CD14-positive monocyte (primary cell): Measurements from ENCODE around the gene YPEL3. TPM values are rescaled to one million over a fixed set of nuclear protein-coding genes. Genes with fewer than 3 reads are reported as not detected.

Experiments
- DNase-seq, 3 donors: peaks; one replicate each; pipeline ENCODE4 v3.0.0-alpha.2; 2011 to 2022
- H2AFZ ChIP-seq: 2 replicates; pipeline ENCODE4 v1.6.0; 2012; ENCODE audit warnings: mild to moderate bottlenecking, low read depth, low read length, inconsistent platforms; ENCODE audit not compliant: insufficient read depth, poor library complexity, severe bottlenecking
- H3K27ac ChIP-seq, 2 donors: 1 replicate in 1 of 2; 2 replicates in 1 of 2; pipeline ENCODE4 v1.5.1; 2012 to 2013; ENCODE audit warnings: low read length in 2 of 2, control low read depth in 1 of 2, inconsistent platforms in 1 of 2, low read depth in 1 of 2, mild to moderate bottlenecking in 1 of 2
- H3K27me3 ChIP-seq, 2 donors: one replicate each; pipeline versions ENCODE4 v1.6.0 to v1.6.1; 2011 to 2013; ENCODE audit warnings: low read length in 2 of 2; ENCODE audit not compliant: control insufficient read depth in 2 of 2, insufficient read depth in 2 of 2
- H3K36me3 ChIP-seq, 2 donors: replicated peaks in 1 of 2; 1 replicate in 1 of 2; 2 replicates in 1 of 2; pipeline versions ENCODE4 v1.5.1 to v1.6.1; 2012 to 2013; ENCODE audit warnings: low read length in 2 of 2, control low read depth in 1 of 2, inconsistent platforms in 1 of 2, mild to moderate bottlenecking in 1 of 2; ENCODE audit not compliant: insufficient read depth in 2 of 2, control insufficient read depth in 1 of 2
- H3K4me1 ChIP-seq, 2 donors: 1 replicate in 1 of 2; 2 replicates in 1 of 2; pipeline versions ENCODE4 v1.5.1 to v1.6.1; 2012 to 2013; ENCODE audit warnings: low read length in 2 of 2, control low read depth in 1 of 2, inconsistent platforms in 1 of 2, mild to moderate bottlenecking in 1 of 2, moderate library complexity in 1 of 2; ENCODE audit not compliant: insufficient read depth in 2 of 2, control insufficient read depth in 1 of 2
- H3K4me2 ChIP-seq: replicated peaks from 2 replicates; pipeline ENCODE3; 2012; ENCODE audit warnings: low read length, moderate library complexity, mild to moderate bottlenecking; ENCODE audit not compliant: poor library complexity, severe bottlenecking; ENCODE audit errors: extremely low read depth
- H3K4me3 ChIP-seq, 3 experiments: fragments of 200-600 bp in 1 of 3; sonication (generic) in 1 of 3; replicated peaks in 1 of 3; 1 replicate in 2 of 3; 2 replicates in 1 of 3; pipeline ENCODE4 v1.5.1; 2011 to 2013; ENCODE audit warnings: low read length in 3 of 3, mild to moderate bottlenecking in 3 of 3, control low read depth in 2 of 3, low read depth in 2 of 3, inconsistent platforms in 1 of 3, moderate library complexity in 1 of 3
- H3K79me2 ChIP-seq: 2 replicates; pipeline ENCODE4 v1.6.0; 2012; ENCODE audit warnings: mild to moderate bottlenecking, control low read depth, inconsistent platforms, low read length, moderate library complexity; ENCODE audit not compliant: insufficient read depth
- H3K9ac ChIP-seq: 2 replicates; pipeline ENCODE4 v1.6.0; 2017; ENCODE audit warnings: low read length, mild to moderate bottlenecking; ENCODE audit not compliant: insufficient read depth, poor library complexity, severe bottlenecking
- H3K9me3 ChIP-seq, 2 donors: replicated peaks in 1 of 2; 1 replicate in 1 of 2; 2 replicates in 1 of 2; pipeline versions ENCODE4 v1.5.1 to v1.6.1; 2012 to 2013; ENCODE audit warnings: low read length in 2 of 2, control low read depth in 1 of 2; ENCODE audit not compliant: control insufficient read depth in 1 of 2, insufficient read depth in 1 of 2
- H4K20me1 ChIP-seq: 2 replicates; pipeline ENCODE4 v1.6.0; 2012; ENCODE audit warnings: mild to moderate bottlenecking, low read length, control low read depth, moderate library complexity; ENCODE audit not compliant: insufficient read depth
- H3K27ac Mint-ChIP-seq, 7 donors: one replicate each; pipeline ENCODE4 v1.8.0; 2020; ENCODE audit warnings: mild to moderate bottlenecking in 7 of 7, mixed read lengths in 7 of 7, moderate library complexity in 6 of 7, inconsistent platforms in 2 of 7
- H3K27me3 Mint-ChIP-seq, 3 donors: one replicate each; pipeline ENCODE4 v1.8.0; 2021 to 2022; ENCODE audit warnings: low read depth in 3 of 3, mild to moderate bottlenecking in 3 of 3, mixed read lengths in 3 of 3, moderate library complexity in 3 of 3, inconsistent platforms in 1 of 3
- H3K36me3 Mint-ChIP-seq, 2 donors: one replicate each; pipeline ENCODE4 v1.8.0; 2020; ENCODE audit warnings: mixed read lengths in 2 of 2, inconsistent platforms in 1 of 2, mild to moderate bottlenecking in 1 of 2
- H3K4me1 Mint-ChIP-seq: one replicate; pipeline ENCODE4 v1.8.0; 2020; ENCODE audit warnings: mild to moderate bottlenecking, mixed read lengths
- H3K4me3 Mint-ChIP-seq, 2 donors: one replicate each; pipeline ENCODE4 v1.8.0; 2020; ENCODE audit warnings: mild to moderate bottlenecking in 2 of 2, mixed read lengths in 2 of 2, moderate library complexity in 1 of 2
- H3K9me3 Mint-ChIP-seq, 7 donors: one replicate each; pipeline ENCODE4 v1.8.0; 2020 to 2022; ENCODE audit warnings: mixed read lengths in 7 of 7, mild to moderate bottlenecking in 6 of 7, moderate library complexity in 6 of 7, inconsistent platforms in 2 of 7
- WGBS: methylation state at CpG from one replicate; pipeline ENCODE4 v1.1.5; 2013; ENCODE audit warnings: missing lambda C conversion rate; ENCODE audit not compliant: insufficient coverage; 5-methylcytosine and 5-hydroxymethylcytosine counted together
- intact Hi-C, 2 donors: fragments of 100-400 bp; cut with micrococcal nuclease; formaldehyde crosslinking; loops; one replicate each; pipeline versions ENCODE4 v1.15.0 to v1.15.1; 2023
- polyA plus RNA-seq, 3 donors: library from polyadenylated mRNA; depleted of rRNA in 1 of 3; unstranded in 2 of 3; stranded (reverse) in 1 of 3; fragments of 300-500 nt in 2 of 3; fragments of >200 nt in 1 of 3; fragmentation: Illumina TruSeq in 2 of 3; gene quantifications; 1 replicate in 2 of 3; 2 replicates in 1 of 3; pipeline ENCODE4 v1.2.3, GENCODE V29; 2012 to 2021
- TF ChIP-seq, protein P1 (sequence below): fragments of 200-600 bp; IDR thresholded peaks from one replicate; pipeline ENCODE4 v1.8.0; 2022; ENCODE audit warnings: antibody characterized with exemption, mild to moderate bottlenecking

Gene YPEL3
- polyA plus RNA-seq, 3 donors: 182 to 283 (median 235) TPM

DNA sequence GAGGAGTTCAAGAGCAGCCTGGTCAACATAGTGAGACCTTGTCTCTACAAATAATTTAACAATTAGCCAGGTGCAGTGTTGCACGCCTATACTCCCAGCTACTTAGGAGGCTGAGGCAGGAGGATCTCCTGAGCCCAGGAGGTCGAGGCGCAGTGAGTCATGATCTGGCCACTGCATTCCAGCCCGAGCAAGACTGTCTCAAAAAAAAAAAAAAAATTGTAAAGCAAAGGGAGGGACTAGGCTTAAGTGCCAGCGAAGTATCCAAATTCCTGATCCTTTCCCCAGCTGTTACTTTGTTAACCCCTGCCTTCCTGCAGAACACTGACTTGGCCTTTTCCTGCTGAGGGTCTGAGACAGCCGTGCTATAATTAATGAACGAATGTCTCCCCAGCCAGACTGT is 14.6 kb upstream of the YPEL3 start:
- peaks cover 48 to 85% of the 10 kb centered on the region in 2 donors for H3K36me3 Mint-ChIP-seq
- no peak overlapping the region for H3K4me3 ChIP-seq
- H3K79me2 ChIP-seq: no peaks in the 10 kb centered on the region
- H3K27me3 Mint-ChIP-seq: peaks cover 0 to 1% (median 0%) of the 10 kb centered on the region in 3 donors
- peaks cover 25 to 61% of the 10 kb centered on the region in 2 donors for H3K36me3 ChIP-seq
- H3K4me2 ChIP-seq: no peak overlapping the region
- no peak for DNase-seq
- WGBS: no CpG with 5 or more reads among the region's 7 CpGs
- TF ChIP-seq, protein P1, sequence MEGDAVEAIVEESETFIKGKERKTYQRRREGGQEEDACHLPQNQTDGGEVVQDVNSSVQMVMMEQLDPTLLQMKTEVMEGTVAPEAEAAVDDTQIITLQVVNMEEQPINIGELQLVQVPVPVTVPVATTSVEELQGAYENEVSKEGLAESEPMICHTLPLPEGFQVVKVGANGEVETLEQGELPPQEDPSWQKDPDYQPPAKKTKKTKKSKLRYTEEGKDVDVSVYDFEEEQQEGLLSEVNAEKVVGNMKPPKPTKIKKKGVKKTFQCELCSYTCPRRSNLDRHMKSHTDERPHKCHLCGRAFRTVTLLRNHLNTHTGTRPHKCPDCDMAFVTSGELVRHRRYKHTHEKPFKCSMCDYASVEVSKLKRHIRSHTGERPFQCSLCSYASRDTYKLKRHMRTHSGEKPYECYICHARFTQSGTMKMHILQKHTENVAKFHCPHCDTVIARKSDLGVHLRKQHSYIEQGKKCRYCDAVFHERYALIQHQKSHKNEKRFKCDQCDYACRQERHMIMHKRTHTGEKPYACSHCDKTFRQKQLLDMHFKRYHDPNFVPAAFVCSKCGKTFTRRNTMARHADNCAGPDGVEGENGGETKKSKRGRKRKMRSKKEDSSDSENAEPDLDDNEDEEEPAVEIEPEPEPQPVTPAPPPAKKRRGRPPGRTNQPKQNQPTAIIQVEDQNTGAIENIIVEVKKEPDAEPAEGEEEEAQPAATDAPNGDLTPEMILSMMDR: no peak
- H2AFZ ChIP-seq: no peak overlapping the region
- H3K27ac ChIP-seq: no peak overlapping the region
- no peak overlapping the region for H3K4me3 Mint-ChIP-seq
- H3K27ac Mint-ChIP-seq: no peak overlapping the region
- peaks cover 7% of the 10 kb centered on the region for H3K4me1 Mint-ChIP-seq
- no peaks in the 10 kb centered on the region for H3K9me3 ChIP-seq
- H3K27me3 ChIP-seq: no peaks in the 10 kb centered on the region
- no peaks in the 10 kb centered on the region for H3K4me1 ChIP-seq
- peaks cover 0 to 5% (median 0%) of the 10 kb centered on the region in 7 donors for H3K9me3 Mint-ChIP-seq
- H4K20me1 ChIP-seq: no peaks in the 10 kb centered on the region
- intact Hi-C loops: no loop called here
- H3K9ac ChIP-seq: no peak overlapping the region

- peaks cover 25 to 65% of the 10 kb centered on the region in 2 donors for H3K36me3 ChIP-seq
- intact Hi-C loops: no loop called here
- TF ChIP-seq, protein P1: no peak
Measured at GRCh38 chr16:30108059-30108850, 12.2 kb upstream of the YPEL3 start.

More at GRCh38 chr16:30108059-30108850, 12.2 kb upstream of the YPEL3 start:
- Histone ChIP-seq H3K9me3 (peaks cover 1 to 2% of the 10 kb centered on the region in 2 donors), H3K4me2 (no peak overlapping the region), H3K9ac (no peak overlapping the region), H3K4me1 (no peaks in the 10 kb centered on the region), H3K27me3 (no peaks in the 10 kb centered on the region), H3K79me2 (no peaks in the 10 kb centered on the region), H4K20me1 (no peaks in the 10 kb centered on the region), H3K27ac (no peak overlapping the region), H3K4me3 (no peak overlapping the region), H2AFZ (no peak overlapping the region)
- no peak for DNase-seq
- WGBS: 93% methylated on average over 6 of the region's 15 CpGs
- Mint-ChIP-seq H3K4me3 (no peak overlapping the region), H3K4me1 (peaks cover 3% of the 10 kb centered on the region), H3K27ac (no peak overlapping the region), H3K36me3 (peaks cover 50 to 79% of the 10 kb centered on the region in 2 donors), H3K9me3 (peaks cover 0 to 11% (median 5%) of the 10 kb centered on the region in 7 donors), H3K27me3 (peaks cover 0 to 1% (median 0%) of the 10 kb centered on the region in 3 donors)
